Measurements from ENCODE around the gene AGBL1. TPM values are rescaled to one million over a fixed set of nuclear protein-coding genes. Genes with fewer than 3 reads are reported as not detected.

AGBL1 gene
- total RNA-seq, 2 donors from 2014 or later = not detected

GRCh38 chr15:86700864-86701610 is 621.4 kb downstream of the AGBL1 start:
- ATAC-seq (ENCODE audit: insufficient number of reproducible peaks, low FRiP score, low read depth) (no peak), DNase-seq (ENCODE audit: low spot score) (no peak)
- Histone ChIP-seq H3K4me1 (ENCODE audit: control insufficient read depth in 1 of 2, low read depth in 2 of 2) (no peaks in the 10 kb centered on the region), H3K9me3 (no peaks in the 10 kb centered on the region), H3K36me3 (no peaks in the 10 kb centered on the region), H3K4me3 (no peak overlapping the region), H3K27ac (no peak overlapping the region), H3K27me3 (replicated peaks; ENCODE audit: insufficient read depth) (no peaks in the 10 kb centered on the region)
- TF ChIP-seq, protein P1, sequence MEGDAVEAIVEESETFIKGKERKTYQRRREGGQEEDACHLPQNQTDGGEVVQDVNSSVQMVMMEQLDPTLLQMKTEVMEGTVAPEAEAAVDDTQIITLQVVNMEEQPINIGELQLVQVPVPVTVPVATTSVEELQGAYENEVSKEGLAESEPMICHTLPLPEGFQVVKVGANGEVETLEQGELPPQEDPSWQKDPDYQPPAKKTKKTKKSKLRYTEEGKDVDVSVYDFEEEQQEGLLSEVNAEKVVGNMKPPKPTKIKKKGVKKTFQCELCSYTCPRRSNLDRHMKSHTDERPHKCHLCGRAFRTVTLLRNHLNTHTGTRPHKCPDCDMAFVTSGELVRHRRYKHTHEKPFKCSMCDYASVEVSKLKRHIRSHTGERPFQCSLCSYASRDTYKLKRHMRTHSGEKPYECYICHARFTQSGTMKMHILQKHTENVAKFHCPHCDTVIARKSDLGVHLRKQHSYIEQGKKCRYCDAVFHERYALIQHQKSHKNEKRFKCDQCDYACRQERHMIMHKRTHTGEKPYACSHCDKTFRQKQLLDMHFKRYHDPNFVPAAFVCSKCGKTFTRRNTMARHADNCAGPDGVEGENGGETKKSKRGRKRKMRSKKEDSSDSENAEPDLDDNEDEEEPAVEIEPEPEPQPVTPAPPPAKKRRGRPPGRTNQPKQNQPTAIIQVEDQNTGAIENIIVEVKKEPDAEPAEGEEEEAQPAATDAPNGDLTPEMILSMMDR (IDR thresholded peaks at IDR 0.05) = no peak

DNA sequence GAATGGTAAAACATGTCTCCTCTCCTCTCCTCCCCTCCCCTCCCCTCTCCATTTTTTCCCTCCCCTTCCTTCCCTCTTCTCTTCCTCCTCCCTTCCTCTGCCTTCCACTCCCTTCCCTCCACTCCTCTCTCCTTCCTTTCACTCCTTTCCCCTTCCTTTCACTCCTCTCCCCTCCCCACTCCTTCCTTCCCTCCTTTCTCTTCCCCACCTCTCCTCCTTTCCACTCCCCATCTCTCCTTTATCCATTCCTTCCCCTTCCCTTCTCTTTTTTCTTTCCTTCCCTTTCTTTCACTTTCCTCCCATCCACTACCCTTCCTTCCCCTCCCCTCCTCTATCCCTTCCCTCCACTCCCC is 621.9 kb downstream of the AGBL1 start:
- Histone ChIP-seq H3K4me1 (ENCODE audit: control insufficient read depth in 1 of 2, low read depth in 2 of 2) (no peaks in the 10 kb centered on the region), H3K4me3 (no peak overlapping the region), H3K27me3 (replicated peaks; ENCODE audit: insufficient read depth) (no peaks in the 10 kb centered on the region), H3K9me3 (no peaks in the 10 kb centered on the region), H3K36me3 (no peaks in the 10 kb centered on the region), H3K27ac (no peak overlapping the region)
- TF ChIP-seq, protein P1 (IDR thresholded peaks at IDR 0.05) = no peak
- no peak for DNase-seq (ENCODE audit: low spot score)
- ATAC-seq (ENCODE audit: insufficient number of reproducible peaks, low FRiP score, low read depth) = no peak

- no peak for ATAC-seq (ENCODE audit: insufficient number of reproducible peaks, low FRiP score, low read depth)
- TF ChIP-seq, protein P1 (IDR thresholded peaks at IDR 0.05) = no peak
Measured at GRCh38 chr15:86706813-86707212, 627.1 kb downstream of the AGBL1 start.

GRCh38 chr15:86711476-86711875 is 631.8 kb downstream of the AGBL1 start:
- DNase-seq (ENCODE audit: low spot score) = no peak
- TF ChIP-seq, protein P1 (IDR thresholded peaks at IDR 0.05) = no peak
- H3K27ac ChIP-seq = no peak overlapping the region
- H3K36me3 ChIP-seq = no peaks in the 10 kb centered on the region
- H3K4me3 ChIP-seq = no peak overlapping the region
- no peak for ATAC-seq (ENCODE audit: insufficient number of reproducible peaks, low FRiP score, low read depth)
- no peaks in the 10 kb centered on the region for H3K27me3 ChIP-seq (replicated peaks; ENCODE audit: insufficient read depth)
- no peaks in the 10 kb centered on the region for H3K9me3 ChIP-seq
- no peaks in the 10 kb centered on the region for H3K4me1 ChIP-seq (ENCODE audit: control insufficient read depth in 1 of 2, low read depth in 2 of 2)

More at GRCh38 chr15:86706813-86707212, 627.1 kb downstream of the AGBL1 start:
- Histone ChIP-seq H3K4me1 (ENCODE audit: control insufficient read depth in 1 of 2, low read depth in 2 of 2) (no peaks in the 10 kb centered on the region), H3K27me3 (replicated peaks; ENCODE audit: insufficient read depth) (no peaks in the 10 kb centered on the region), H3K27ac (no peak overlapping the region), H3K36me3 (no peaks in the 10 kb centered on the region), H3K9me3 (no peaks in the 10 kb centered on the region), H3K4me3 (no peak overlapping the region)
- no peak for DNase-seq (ENCODE audit: low spot score)

DNA sequence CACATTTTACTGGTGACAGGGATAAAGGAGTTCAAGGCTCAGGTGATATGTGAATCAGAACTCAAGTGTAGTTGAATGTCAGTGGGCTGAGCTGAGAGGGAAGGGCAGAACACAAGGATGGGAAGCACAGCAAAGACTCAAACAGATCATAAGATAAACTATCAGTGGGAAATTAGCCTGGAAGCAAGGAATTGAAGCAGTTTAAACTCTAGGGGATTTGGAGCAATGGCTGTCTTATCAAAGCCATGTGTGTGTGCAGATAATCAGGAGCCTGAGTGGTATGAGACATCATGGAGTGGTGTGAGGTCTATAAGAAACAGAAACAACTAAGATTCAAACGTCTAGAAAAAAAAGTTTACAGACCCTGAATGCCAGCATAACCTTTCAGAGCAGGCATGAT is 634.6 kb downstream of the AGBL1 start:
- Histone ChIP-seq H3K4me1 (ENCODE audit: control insufficient read depth in 1 of 2, low read depth in 2 of 2) (no peaks in the 10 kb centered on the region), H3K36me3 (no peaks in the 10 kb centered on the region), H3K27ac (no peak overlapping the region), H3K9me3 (no peaks in the 10 kb centered on the region), H3K4me3 (no peak overlapping the region), H3K27me3 (replicated peaks; ENCODE audit: insufficient read depth) (no peaks in the 10 kb centered on the region)
- TF ChIP-seq, protein P1 (IDR thresholded peaks at IDR 0.05) = no peak
- DNase-seq (ENCODE audit: low spot score) = no peak
- ATAC-seq (ENCODE audit: insufficient number of reproducible peaks, low FRiP score, low read depth) = no peak

All from thoracic aorta (tissue), 2 donors.